GM12873 (cell line): ENCODE measurements around the gene PNPLA1.

Experiments used
- TF ChIP-seq, protein P1 (sequence below): IDR thresholded peaks from 2 replicates; pipeline ENCODE4 v1.5.1; 2012; ENCODE audit warnings: low read depth, mild to moderate bottlenecking, moderate library complexity, low read length, control low read depth; ENCODE audit not compliant: insufficient read depth; ENCODE audit errors: missing control alignments

PNPLA1 gene

GRCh38 chr6:36353411-36353915 is 83.6 kb downstream of the PNPLA1 start:
- TF ChIP-seq, protein P1, sequence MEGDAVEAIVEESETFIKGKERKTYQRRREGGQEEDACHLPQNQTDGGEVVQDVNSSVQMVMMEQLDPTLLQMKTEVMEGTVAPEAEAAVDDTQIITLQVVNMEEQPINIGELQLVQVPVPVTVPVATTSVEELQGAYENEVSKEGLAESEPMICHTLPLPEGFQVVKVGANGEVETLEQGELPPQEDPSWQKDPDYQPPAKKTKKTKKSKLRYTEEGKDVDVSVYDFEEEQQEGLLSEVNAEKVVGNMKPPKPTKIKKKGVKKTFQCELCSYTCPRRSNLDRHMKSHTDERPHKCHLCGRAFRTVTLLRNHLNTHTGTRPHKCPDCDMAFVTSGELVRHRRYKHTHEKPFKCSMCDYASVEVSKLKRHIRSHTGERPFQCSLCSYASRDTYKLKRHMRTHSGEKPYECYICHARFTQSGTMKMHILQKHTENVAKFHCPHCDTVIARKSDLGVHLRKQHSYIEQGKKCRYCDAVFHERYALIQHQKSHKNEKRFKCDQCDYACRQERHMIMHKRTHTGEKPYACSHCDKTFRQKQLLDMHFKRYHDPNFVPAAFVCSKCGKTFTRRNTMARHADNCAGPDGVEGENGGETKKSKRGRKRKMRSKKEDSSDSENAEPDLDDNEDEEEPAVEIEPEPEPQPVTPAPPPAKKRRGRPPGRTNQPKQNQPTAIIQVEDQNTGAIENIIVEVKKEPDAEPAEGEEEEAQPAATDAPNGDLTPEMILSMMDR = no peak

- TF ChIP-seq, protein P1 = no peak
These were observed 86.0 kb downstream of the PNPLA1 start for GRCh38 chr6:36355819-36356218.

DNA sequence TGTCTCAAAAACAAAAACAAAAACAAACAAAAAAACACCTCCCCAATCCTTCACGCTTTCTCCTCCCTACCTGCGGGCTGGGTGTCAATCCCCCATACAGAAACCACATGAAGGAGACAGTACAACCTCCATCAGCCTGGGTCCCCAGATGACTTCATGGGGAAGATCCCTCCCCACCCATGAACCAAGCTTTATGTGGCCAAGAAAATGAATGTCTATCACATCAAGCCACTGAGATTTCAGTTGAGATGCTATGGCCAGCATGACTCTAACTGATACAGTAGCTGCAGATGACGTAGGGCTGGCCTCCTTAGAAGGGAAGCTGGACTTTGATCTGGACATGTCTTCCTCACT is 88.0 kb downstream of the PNPLA1 start:
- TF ChIP-seq, protein P1 = no peak
